Transverse colon (tissue), 4 donors: ENCODE measurements around the gene PLCB1.

ENCODE experiments used
- POLR2A ChIP-seq: fragments of 450-650 bp; IDR thresholded peaks from one replicate; pipeline ENCODE4 v1.6.1; 2016; ENCODE audit warnings: antibody characterized with exemption, mild to moderate bottlenecking, moderate library complexity
- POLR2AphosphoS5 ChIP-seq, 3 donors: sonication (generic); formaldehyde crosslinking; IDR thresholded peaks; one replicate each; pipeline ENCODE4 v1.6.1; 2016; ENCODE audit warnings: antibody characterized with exemption in 3 of 3
- TF ChIP-seq, protein P1 (sequence below), 5 experiments: fragments of 200-600 bp in 3 of 5; fragments of 450-650 bp in 2 of 5; sonication (generic) in 3 of 5; IDR thresholded peaks; 1 replicate in 2 of 5; 2 replicates in 3 of 5; pipeline ENCODE4 v1.5.1; 2016 to 2017; ENCODE audit warnings: antibody characterized with exemption in 5 of 5, inconsistent platforms in 3 of 5, mild to moderate bottlenecking in 2 of 5, moderate library complexity in 1 of 5

DNA sequence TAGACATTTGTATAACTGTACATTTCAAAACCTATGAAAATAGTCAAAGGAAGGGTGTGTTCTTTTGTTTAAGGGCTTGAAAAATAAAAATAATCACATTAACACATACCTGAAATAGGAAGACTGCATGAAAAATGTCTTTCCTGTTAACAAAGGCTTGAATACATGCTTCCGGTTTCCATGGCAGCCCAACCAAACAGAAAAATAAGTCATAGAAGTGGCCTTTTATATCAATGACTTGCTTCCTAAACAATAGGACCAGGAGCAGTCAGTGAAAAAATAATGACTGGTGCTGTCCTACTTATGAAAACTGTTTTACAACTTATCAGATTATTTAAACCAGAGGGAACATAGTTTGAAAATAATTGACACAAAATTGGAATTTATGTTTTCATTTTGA, 524.3 kb downstream of the PLCB1 start:
- TF ChIP-seq POLR2AphosphoS5 (IDR thresholded peaks at IDR 0.05), result no peak
- TF ChIP-seq, protein P1, sequence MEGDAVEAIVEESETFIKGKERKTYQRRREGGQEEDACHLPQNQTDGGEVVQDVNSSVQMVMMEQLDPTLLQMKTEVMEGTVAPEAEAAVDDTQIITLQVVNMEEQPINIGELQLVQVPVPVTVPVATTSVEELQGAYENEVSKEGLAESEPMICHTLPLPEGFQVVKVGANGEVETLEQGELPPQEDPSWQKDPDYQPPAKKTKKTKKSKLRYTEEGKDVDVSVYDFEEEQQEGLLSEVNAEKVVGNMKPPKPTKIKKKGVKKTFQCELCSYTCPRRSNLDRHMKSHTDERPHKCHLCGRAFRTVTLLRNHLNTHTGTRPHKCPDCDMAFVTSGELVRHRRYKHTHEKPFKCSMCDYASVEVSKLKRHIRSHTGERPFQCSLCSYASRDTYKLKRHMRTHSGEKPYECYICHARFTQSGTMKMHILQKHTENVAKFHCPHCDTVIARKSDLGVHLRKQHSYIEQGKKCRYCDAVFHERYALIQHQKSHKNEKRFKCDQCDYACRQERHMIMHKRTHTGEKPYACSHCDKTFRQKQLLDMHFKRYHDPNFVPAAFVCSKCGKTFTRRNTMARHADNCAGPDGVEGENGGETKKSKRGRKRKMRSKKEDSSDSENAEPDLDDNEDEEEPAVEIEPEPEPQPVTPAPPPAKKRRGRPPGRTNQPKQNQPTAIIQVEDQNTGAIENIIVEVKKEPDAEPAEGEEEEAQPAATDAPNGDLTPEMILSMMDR (IDR thresholded peaks at IDR 0.05), result no peak
- no peak for TF ChIP-seq POLR2A
